Measurements from ENCODE around the gene SMPDL3B. TPM values are rescaled to one million over a fixed set of nuclear protein-coding genes. Genes with fewer than 3 reads are reported as not detected.
"Not testable (repeated sequence)": the region's sequence is repeated elsewhere in the genome, so short reads cannot be mapped to it uniquely, and the experiment has no call there.

SMPDL3B gene
- total RNA-seq, 2 experiments from 2014 or later: 0.36 to 0.46 TPM

GRCh38 chr1:27973771-27974416 lies 39.1 kb downstream of the SMPDL3B start:
- Mint-ChIP-seq H3K9me3 (no peaks in the 10 kb centered on the region), H3K27me3 (no peaks in the 10 kb centered on the region), H3K4me1 (ENCODE audit: low read depth) (peaks cover 13% of the 10 kb centered on the region), H3K4me3 (no peak overlapping the region), H3K36me3 (peaks cover 11% of the 10 kb centered on the region), H3K27ac (no peak overlapping the region)
- intact Hi-C loops (cut with micrococcal nuclease): no loop called here
- ChIA-PET POLR2A (no interaction called here), CTCF (interaction anchor here (0.9 to 1.8 kb wide), 4 partner anchors 18 to 116 kb away, joined by 3 to 7 read pairs (median 4); no protein-coding TSS in a partner anchor)
- DNase-seq: no peak

- no peaks in the 10 kb centered on the region for H3K27me3 Mint-ChIP-seq
- DNase-seq: no peak
- POLR2A ChIA-PET: no interaction called here
- H3K27ac Mint-ChIP-seq: no peak overlapping the region
- H3K9me3 Mint-ChIP-seq: no peaks in the 10 kb centered on the region
- peaks cover 10% of the 10 kb centered on the region for H3K4me1 Mint-ChIP-seq (ENCODE audit: low read depth)
- CTCF ChIA-PET: interaction anchor here (0.9 to 1.8 kb wide), 4 partner anchors 18 to 117 kb away, joined by 3 to 7 read pairs (median 4); no protein-coding TSS in a partner anchor
- H3K36me3 Mint-ChIP-seq: peaks cover 11% of the 10 kb centered on the region
- intact Hi-C loops (cut with micrococcal nuclease): no loop called here
- H3K4me3 Mint-ChIP-seq: no peak overlapping the region
Observed at GRCh38 chr1:27974417-27974781, 39.6 kb downstream of the SMPDL3B start.

- Mint-ChIP-seq H3K36me3 (peaks cover 5% of the 10 kb centered on the region), H3K27me3 (no peaks in the 10 kb centered on the region), H3K9me3 (no peaks in the 10 kb centered on the region), H3K4me3 (no peak overlapping the region), H3K27ac (no peak overlapping the region), H3K4me1 (ENCODE audit: low read depth) (no peaks in the 10 kb centered on the region)
- no peak for DNase-seq
- intact Hi-C loops (cut with micrococcal nuclease): loop anchor here (1.0 kb wide), 3 partner anchors 20 to 121 kb away; partner anchors contain the start of gene XKR8
- POLR2A ChIA-PET: no interaction called here
- CTCF ChIA-PET: interaction anchor here (0.8 to 3.4 kb wide), 9 partner anchors 12 to 230 kb away, joined by 3 to 32 read pairs (median 4); no protein-coding TSS in a partner anchor
Observed at GRCh38 chr1:27979151-27979858, 44.5 kb downstream of the SMPDL3B start.

- no peak overlapping the region for H3K4me3 Mint-ChIP-seq
- CTCF ChIA-PET: interaction anchor here (0.8 to 3.4 kb wide), 10 partner anchors 11 to 230 kb away, joined by 3 to 32 read pairs (median 4); no protein-coding TSS in a partner anchor
- no peaks in the 10 kb centered on the region for H3K27me3 Mint-ChIP-seq
- no peaks in the 10 kb centered on the region for H3K9me3 Mint-ChIP-seq
- intact Hi-C loops (cut with micrococcal nuclease): loop anchor here (1.0 kb wide), 3 partner anchors 21 to 122 kb away; partner anchors contain the start of gene XKR8
- H3K36me3 Mint-ChIP-seq: peaks cover 5% of the 10 kb centered on the region
- H3K27ac Mint-ChIP-seq: no peak overlapping the region
- POLR2A ChIA-PET: no interaction called here
- DNase-seq: no peak
- no peaks in the 10 kb centered on the region for H3K4me1 Mint-ChIP-seq (ENCODE audit: low read depth)
Observed at GRCh38 chr1:27979859-27980201, 45.0 kb downstream of the SMPDL3B start.

- Mint-ChIP-seq H3K4me3 (no peak overlapping the region), H3K9me3 (no peaks in the 10 kb centered on the region), H3K27ac (no peak overlapping the region), H3K27me3 (no peaks in the 10 kb centered on the region), H3K36me3 (peaks cover 5% of the 10 kb centered on the region), H3K4me1 (ENCODE audit: low read depth) (no peaks in the 10 kb centered on the region)
- ChIA-PET CTCF (interaction anchor here (0.9 to 3.4 kb wide), 10 partner anchors 11 to 229 kb away, joined by 3 to 32 read pairs (median 4); no protein-coding TSS in a partner anchor), POLR2A (no interaction called here)
- intact Hi-C loops (cut with micrococcal nuclease): no loop called here
- DNase-seq: no peak
Observed at GRCh38 chr1:27980216-27980845, 45.5 kb downstream of the SMPDL3B start.

- H3K36me3 Mint-ChIP-seq: peaks cover 5% of the 10 kb centered on the region
- DNase-seq: no peak
- intact Hi-C loops (cut with micrococcal nuclease): no loop called here
- CTCF ChIA-PET: interaction anchor here (1.1 to 3.4 kb wide), 5 partner anchors 12 to 125 kb away, joined by 3 to 32 read pairs (median 8); no protein-coding TSS in a partner anchor
- no peaks in the 10 kb centered on the region for H3K27me3 Mint-ChIP-seq
- POLR2A ChIA-PET: no interaction called here
- no peaks in the 10 kb centered on the region for H3K9me3 Mint-ChIP-seq
- no peak overlapping the region for H3K27ac Mint-ChIP-seq
- H3K4me3 Mint-ChIP-seq: no peak overlapping the region
- no peaks in the 10 kb centered on the region for H3K4me1 Mint-ChIP-seq (ENCODE audit: low read depth)
Observed at GRCh38 chr1:27981145-27981544, 46.3 kb downstream of the SMPDL3B start.

GRCh38 chr1:27990920-27991537 lies 56.2 kb downstream of the SMPDL3B start:
- CTCF ChIA-PET: interaction anchor here (1.4 kb wide), 2 partner anchors 11 to 50 kb away, joined by 3 to 4 read pairs; no protein-coding TSS in a partner anchor
- no peak overlapping the region for H3K27ac Mint-ChIP-seq
- no peaks in the 10 kb centered on the region for H3K9me3 Mint-ChIP-seq

GRCh38 chr1:27992276-27992675 lies 57.5 kb downstream of the SMPDL3B start:
- Mint-ChIP-seq H3K4me1 (ENCODE audit: low read depth) (peaks cover 25% of the 10 kb centered on the region), H3K36me3 (peaks cover 37% of the 10 kb centered on the region), H3K27ac (peak overlapping the region; percentile 72), H3K27me3 (no peaks in the 10 kb centered on the region), H3K4me3 (no peak overlapping the region), H3K9me3 (no peaks in the 10 kb centered on the region)
- CTCF ChIA-PET: interaction anchor here (0.6 to 2.0 kb wide), 5 partner anchors 12 to 1050 kb away, joined by 3 to 8 read pairs (median 4); no protein-coding TSS in a partner anchor
- intact Hi-C loops (cut with micrococcal nuclease): loop anchor here (10.0 kb wide), 1 partner anchor 93 kb away; the partner anchor contains the start of gene EYA3
- DNase-seq: peak; percentile 60
- POLR2A ChIA-PET: interaction anchor here (1.2 kb wide), 1 partner anchor 32 kb away, joined by 3 read pairs; the partner anchor contains the start of gene XKR8

More at GRCh38 chr1:27990920-27991537, 56.2 kb downstream of the SMPDL3B start:
- POLR2A ChIA-PET: no interaction called here
- no peak for DNase-seq
- intact Hi-C loops (cut with micrococcal nuclease): loop anchor here (10.0 kb wide), 1 partner anchor 94 kb away; the partner anchor contains the start of gene EYA3
- Mint-ChIP-seq H3K36me3 (peaks cover 36% of the 10 kb centered on the region), H3K4me3 (no peak overlapping the region), H3K4me1 (ENCODE audit: low read depth) (peaks cover 29% of the 10 kb centered on the region), H3K27me3 (no peaks in the 10 kb centered on the region)

- ChIA-PET CTCF (interaction anchor here (0.6 to 2.0 kb wide), 6 partner anchors 10 to 1515 kb away, joined by 3 to 8 read pairs (median 4); no protein-coding TSS in a partner anchor), POLR2A (interaction anchor here (1.2 kb wide), 2 partner anchors 21 to 33 kb away, joined by 3 read pairs; partner anchors contain the start of gene XKR8)
- H3K9me3 Mint-ChIP-seq: no peaks in the 10 kb centered on the region
- no peak overlapping the region for H3K4me3 Mint-ChIP-seq
- intact Hi-C loops (cut with micrococcal nuclease): loop anchor here (10.0 kb wide), 1 partner anchor 92 kb away; the partner anchor contains the start of gene EYA3
- H3K27ac Mint-ChIP-seq: peak overlapping the region; percentile 1
- DNase-seq: peak; percentile 47
- no peaks in the 10 kb centered on the region for H3K27me3 Mint-ChIP-seq
- peaks cover 41% of the 10 kb centered on the region for H3K36me3 Mint-ChIP-seq
- peaks cover 25% of the 10 kb centered on the region for H3K4me1 Mint-ChIP-seq (ENCODE audit: low read depth)
Observed at GRCh38 chr1:27993241-27993640, 58.4 kb downstream of the SMPDL3B start.

GRCh38 chr1:27994060-27994459 lies 59.3 kb downstream of the SMPDL3B start:
- H3K27ac Mint-ChIP-seq: no peak overlapping the region
- DNase-seq: no peak
- H3K4me3 Mint-ChIP-seq: no peak overlapping the region
- intact Hi-C loops (cut with micrococcal nuclease): loop anchor here (10.0 kb wide), 1 partner anchor 91 kb away; the partner anchor contains the start of gene EYA3
- H3K9me3 Mint-ChIP-seq: no peaks in the 10 kb centered on the region
- peaks cover 36% of the 10 kb centered on the region for H3K36me3 Mint-ChIP-seq
- CTCF ChIA-PET: interaction anchor here (1.0 to 2.0 kb wide), 4 partner anchors 9 to 255 kb away, joined by 3 to 8 read pairs (median 4); no protein-coding TSS in a partner anchor
- POLR2A ChIA-PET: interaction anchor here (1.2 kb wide), 1 partner anchor 22 kb away, joined by 3 read pairs; no protein-coding TSS in a partner anchor
- H3K27me3 Mint-ChIP-seq: no peaks in the 10 kb centered on the region
- H3K4me1 Mint-ChIP-seq (ENCODE audit: low read depth): peaks cover 25% of the 10 kb centered on the region

- CTCF ChIA-PET: interaction anchor here (0.6 to 2.0 kb wide), 5 partner anchors 9 to 951 kb away, joined by 3 to 8 read pairs (median 4); no protein-coding TSS in a partner anchor
- H3K9me3 Mint-ChIP-seq, H3K4me3 Mint-ChIP-seq, H3K27me3 Mint-ChIP-seq, DNase-seq, H3K27ac Mint-ChIP-seq: not testable (repeated sequence)
- Mint-ChIP-seq H3K36me3 (peaks cover 34% of the 10 kb centered on the region), H3K4me1 (ENCODE audit: low read depth) (peaks cover 25% of the 10 kb centered on the region)
- intact Hi-C loops (cut with micrococcal nuclease): loop anchor here (10.0 kb wide), 1 partner anchor 90 kb away; the partner anchor contains the start of gene EYA3
- POLR2A ChIA-PET: interaction anchor here (0.9 kb wide), 1 partner anchor 58 kb away, joined by 4 read pairs; no protein-coding TSS in a partner anchor
Observed at GRCh38 chr1:27994526-27994925, 59.7 kb downstream of the SMPDL3B start.

All from activated CD4-positive, alpha-beta memory T cell treated with anti-CD3 and anti-CD28 coated beads for 36 hours (primary cell).